ENCODE results near the gene HAPLN1.

- TF ChIP-seq CTCF (IDR thresholded peaks at IDR 0.05) (no peak), POLR2A (IDR thresholded peaks at IDR 0.05) (no peak)
These were observed 4.3 kb upstream of the HAPLN1 start for GRCh38 chr5:83724935-83725334.
